ENCODE data around the gene EHD2.

The EHD2 gene

DNA sequence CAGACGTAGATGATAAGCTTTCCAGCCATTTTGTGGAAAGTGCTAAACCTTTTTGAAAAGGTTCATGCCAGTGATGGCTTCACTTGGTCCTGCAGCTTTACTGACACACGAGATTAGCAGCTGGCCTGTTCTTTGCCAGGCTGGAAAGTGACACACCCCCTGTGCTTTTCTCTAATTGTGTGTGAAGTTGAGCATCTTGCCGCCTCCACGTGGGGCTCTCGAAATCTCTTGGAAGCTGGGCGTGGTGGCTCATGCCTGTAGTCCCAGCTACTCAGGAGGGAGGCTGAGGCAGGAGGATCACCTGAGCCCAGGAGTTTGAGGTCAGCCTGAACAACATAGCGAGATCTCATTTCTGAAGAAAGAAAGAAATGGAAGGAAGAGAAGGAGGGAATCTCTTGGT, 25.3 kb upstream of the EHD2 start:
- no peak overlapping the region for H3K4me3 ChIP-seq (ENCODE audit: control insufficient read depth, low read depth, low read length)
- DNase-seq (ENCODE audit: low read depth) = no peak
- TF ChIP-seq, protein P1, sequence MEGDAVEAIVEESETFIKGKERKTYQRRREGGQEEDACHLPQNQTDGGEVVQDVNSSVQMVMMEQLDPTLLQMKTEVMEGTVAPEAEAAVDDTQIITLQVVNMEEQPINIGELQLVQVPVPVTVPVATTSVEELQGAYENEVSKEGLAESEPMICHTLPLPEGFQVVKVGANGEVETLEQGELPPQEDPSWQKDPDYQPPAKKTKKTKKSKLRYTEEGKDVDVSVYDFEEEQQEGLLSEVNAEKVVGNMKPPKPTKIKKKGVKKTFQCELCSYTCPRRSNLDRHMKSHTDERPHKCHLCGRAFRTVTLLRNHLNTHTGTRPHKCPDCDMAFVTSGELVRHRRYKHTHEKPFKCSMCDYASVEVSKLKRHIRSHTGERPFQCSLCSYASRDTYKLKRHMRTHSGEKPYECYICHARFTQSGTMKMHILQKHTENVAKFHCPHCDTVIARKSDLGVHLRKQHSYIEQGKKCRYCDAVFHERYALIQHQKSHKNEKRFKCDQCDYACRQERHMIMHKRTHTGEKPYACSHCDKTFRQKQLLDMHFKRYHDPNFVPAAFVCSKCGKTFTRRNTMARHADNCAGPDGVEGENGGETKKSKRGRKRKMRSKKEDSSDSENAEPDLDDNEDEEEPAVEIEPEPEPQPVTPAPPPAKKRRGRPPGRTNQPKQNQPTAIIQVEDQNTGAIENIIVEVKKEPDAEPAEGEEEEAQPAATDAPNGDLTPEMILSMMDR (conservative IDR thresholded peaks at IDR 0.05; ENCODE audit: control insufficient read depth, insufficient read depth, low read depth, low read length) = no peak

DNA sequence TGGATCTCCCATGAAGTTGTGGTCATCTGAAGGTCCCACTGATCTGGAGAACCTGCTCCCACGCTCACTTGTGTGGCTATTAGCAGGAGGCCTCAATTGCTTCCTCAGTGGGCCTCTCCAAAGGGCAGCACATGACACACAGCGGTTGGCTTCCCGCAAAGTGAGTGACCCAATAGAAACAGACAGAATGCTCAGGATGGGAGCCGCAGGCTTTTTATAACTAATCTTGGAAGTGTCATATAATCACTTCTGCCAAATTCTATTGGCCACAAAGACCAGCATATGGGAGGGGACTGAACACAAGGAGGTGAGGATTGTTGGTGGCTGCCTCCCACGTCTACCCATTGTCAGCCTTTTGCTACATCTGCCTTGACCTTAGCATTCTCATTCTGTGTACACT, 22.1 kb upstream of the EHD2 start:
- TF ChIP-seq, protein P1 (conservative IDR thresholded peaks at IDR 0.05; ENCODE audit: control insufficient read depth, insufficient read depth, low read depth, low read length) = no peak

DNA sequence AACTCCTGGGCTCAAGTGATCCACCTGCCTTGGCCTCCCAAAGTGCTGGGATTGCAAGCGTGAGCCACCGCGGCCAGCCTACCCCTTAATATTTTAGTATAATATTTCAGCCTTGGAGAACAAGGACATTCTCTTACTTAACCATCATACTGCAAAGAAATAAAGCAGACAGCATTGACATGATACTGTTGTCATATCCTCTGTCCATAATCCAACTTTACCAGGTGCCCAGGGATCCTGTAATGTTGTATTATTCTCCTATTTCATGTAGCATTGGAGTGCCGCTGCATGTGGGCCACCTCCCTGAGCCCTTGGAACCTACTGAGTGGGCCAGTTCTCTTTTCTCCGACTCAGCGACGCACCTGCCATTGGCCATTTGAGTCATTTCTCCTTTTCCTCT, 21.4 kb upstream of the EHD2 start:
- H3K4me3 ChIP-seq (ENCODE audit: control insufficient read depth, low read depth, low read length) = no peak overlapping the region
- DNase-seq (ENCODE audit: low read depth) = no peak
- TF ChIP-seq, protein P1 (conservative IDR thresholded peaks at IDR 0.05; ENCODE audit: control insufficient read depth, insufficient read depth, low read depth, low read length) = no peak

More for the DNA sequence above, 22.1 kb upstream of the EHD2 start:
- H3K4me3 ChIP-seq (ENCODE audit: control insufficient read depth, low read depth, low read length) = no peak overlapping the region
- DNase-seq (ENCODE audit: low read depth) = no peak

DNA sequence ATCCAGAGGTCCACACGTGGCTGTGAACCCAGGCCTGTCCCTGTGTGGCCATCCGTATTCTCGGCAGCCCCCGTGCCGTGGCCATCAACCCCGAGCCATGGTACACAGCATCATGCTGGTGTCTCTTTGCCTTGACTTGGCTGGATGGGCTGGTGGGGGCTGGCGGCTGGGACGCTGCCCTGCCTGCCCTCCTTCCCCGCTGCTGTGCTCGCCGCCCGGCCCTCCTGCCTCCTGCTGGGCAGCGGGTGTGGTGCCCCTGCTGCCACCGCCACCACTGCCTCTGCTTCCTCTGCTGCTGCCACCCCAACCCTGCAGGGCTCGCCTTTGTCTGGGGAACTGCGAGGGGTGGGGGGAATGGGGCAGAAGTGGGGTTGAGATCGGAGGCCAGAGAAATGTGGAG, 19.7 kb upstream of the EHD2 start:
- DNase-seq (ENCODE audit: low read depth) = no peak
- TF ChIP-seq, protein P1 (conservative IDR thresholded peaks at IDR 0.05; ENCODE audit: control insufficient read depth, insufficient read depth, low read depth, low read length) = no peak
- no peak overlapping the region for H3K4me3 ChIP-seq (ENCODE audit: control insufficient read depth, low read depth, low read length)

DNA sequence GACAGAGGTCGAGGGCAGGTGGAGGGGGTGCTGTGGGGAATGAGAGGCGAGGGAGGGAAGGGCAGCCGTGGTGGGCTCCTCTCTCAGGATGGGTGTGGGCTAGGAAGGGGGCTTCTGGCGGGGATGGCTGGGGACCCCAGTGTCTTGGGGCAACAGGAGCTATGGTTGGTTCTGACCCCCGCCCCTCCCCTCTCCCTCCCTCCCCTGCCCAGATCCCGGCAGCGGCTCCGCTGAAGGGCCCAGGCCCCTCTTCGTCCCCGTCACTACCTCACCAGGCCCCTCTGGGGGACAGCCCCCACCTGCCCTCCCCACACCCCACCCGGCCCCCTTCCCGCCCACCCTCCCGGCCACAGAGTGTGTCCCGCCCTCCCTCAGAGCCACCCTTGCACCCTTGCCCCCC, 19.3 kb upstream of the EHD2 start:
- TF ChIP-seq, protein P1 (conservative IDR thresholded peaks at IDR 0.05; ENCODE audit: control insufficient read depth, insufficient read depth, low read depth, low read length) = no peak
- DNase-seq (ENCODE audit: low read depth) = no peak
- H3K4me3 ChIP-seq (ENCODE audit: control insufficient read depth, low read depth, low read length) = no peak overlapping the region

DNA sequence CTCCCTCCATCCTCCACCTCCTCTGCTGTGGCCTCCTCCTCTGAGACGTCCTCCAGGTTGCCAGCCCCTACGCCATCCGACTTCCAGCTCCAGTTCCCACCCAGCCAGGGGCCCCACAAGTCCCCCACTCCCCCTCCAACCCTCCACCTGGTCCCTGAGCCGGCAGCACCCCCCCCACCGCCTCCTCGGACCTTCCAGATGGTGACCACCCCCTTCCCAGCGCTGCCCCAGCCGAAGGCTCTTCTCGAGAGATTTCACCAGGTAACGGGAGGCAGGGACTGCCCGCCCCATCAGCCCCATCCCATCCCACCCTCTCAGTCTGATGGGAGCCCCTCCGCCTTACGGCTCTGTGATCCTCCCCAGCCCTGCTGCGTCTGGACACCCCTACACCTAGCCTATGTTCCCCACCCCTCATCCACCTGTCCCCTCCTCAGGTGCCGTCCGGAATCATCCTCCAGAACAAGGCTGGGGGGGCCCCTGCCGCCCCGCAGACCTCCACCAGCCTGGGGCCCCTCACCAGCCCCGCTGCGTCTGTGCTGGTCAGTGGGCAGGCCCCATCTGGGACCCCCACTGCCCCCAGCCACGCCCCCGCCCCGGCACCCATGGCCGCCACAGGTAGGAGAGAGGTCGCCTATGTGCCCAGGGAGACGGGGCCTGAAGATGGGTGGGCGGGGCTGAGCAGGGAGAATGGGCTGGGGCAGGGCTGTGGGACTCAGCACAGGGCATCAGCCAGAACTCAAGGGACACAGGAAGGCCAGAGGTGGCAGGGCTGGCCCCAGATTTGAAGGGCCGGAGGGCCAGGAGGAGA, 18.6 kb upstream of the EHD2 start:
- DNase-seq (ENCODE audit: low read depth) = no peak
- no peak overlapping the region for H3K4me3 ChIP-seq (ENCODE audit: control insufficient read depth, low read depth, low read length)
- TF ChIP-seq, protein P1 (conservative IDR thresholded peaks at IDR 0.05; ENCODE audit: control insufficient read depth, insufficient read depth, low read depth, low read length) = no peak
